AG08395 (cell line): Measurements from ENCODE around the gene CEBPG.
A peak's percentile ranks its signal among the peaks of the same experiment; 100 is the strongest.

ENCODE experiments used
- DNase-seq: peaks from one replicate; pipeline ENCODE4 v3.0.0; 2012; ENCODE audit warnings: mixed read lengths, low spot score

Gene CEBPG

GRCh38 chr19:33373453-33374235, at the start of gene CEBPG:
Gene CEBPG (plus strand): TSS chr19:33373709. CDS start chr19:33379240, 5,531 bp downstream.
- peak; percentile 99 for DNase-seq

GRCh38 chr19:33324628-33325027, 48.9 kb upstream of the CEBPG start:
- no peak for DNase-seq

GRCh38 chr19:33325920-33326319, 47.6 kb upstream of the CEBPG start:
- DNase-seq = no peak

GRCh38 chr19:33329060-33329459, 44.4 kb upstream of the CEBPG start:
- no peak for DNase-seq

- no peak for DNase-seq
Measured at GRCh38 chr19:33329736-33330135, 43.8 kb upstream of the CEBPG start.

- DNase-seq = no peak
Measured at GRCh38 chr19:33332248-33332647, 41.3 kb upstream of the CEBPG start.

- no peak for DNase-seq
Measured at GRCh38 chr19:33333151-33333550, 40.4 kb upstream of the CEBPG start.

GRCh38 chr19:33333642-33334041, 39.9 kb upstream of the CEBPG start:
- DNase-seq = no peak

GRCh38 chr19:33334271-33334670, 39.2 kb upstream of the CEBPG start:
- no peak for DNase-seq

- no peak for DNase-seq
Measured at GRCh38 chr19:33335446-33335845, 38.1 kb upstream of the CEBPG start.

- no peak for DNase-seq
Measured at GRCh38 chr19:33339016-33339984, 34.2 kb upstream of the CEBPG start.

- DNase-seq = no peak
Measured at GRCh38 chr19:33340991-33341390, 32.5 kb upstream of the CEBPG start.

GRCh38 chr19:33343301-33343700, 30.2 kb upstream of the CEBPG start:
- DNase-seq = no peak

- DNase-seq = peak; percentile 30
Measured at GRCh38 chr19:33343859-33344572, 29.5 kb upstream of the CEBPG start.

- DNase-seq = no peak
Measured at GRCh38 chr19:33344573-33344925, 29.0 kb upstream of the CEBPG start.

GRCh38 chr19:33345163-33345562, 28.3 kb upstream of the CEBPG start:
- no peak for DNase-seq

- no peak for DNase-seq
Measured at GRCh38 chr19:33346665-33347064, 26.8 kb upstream of the CEBPG start.

- no peak for DNase-seq
Measured at GRCh38 chr19:33347300-33347699, 26.2 kb upstream of the CEBPG start.

- peak; percentile 15 for DNase-seq
Measured at GRCh38 chr19:33348301-33349010, 25.1 kb upstream of the CEBPG start.

- no peak for DNase-seq
Measured at GRCh38 chr19:33349319-33350289, 23.9 kb upstream of the CEBPG start.
